HEK293 (cell line): ENCODE results near the gene TRAPPC2L.

Source experiments
- GLIS1 ChIP-seq: fragments of 450-650 bp; formaldehyde crosslinking; IDR thresholded peaks from 2 replicates; pipeline ENCODE4 v1.5.1; 2016; ENCODE audit warnings: missing biosample characterization, missing genetic modification characterization
- KLF10 ChIP-seq: fragments of 450-650 bp; IDR thresholded peaks from 2 replicates; pipeline ENCODE4 v1.5.1; 2018; ENCODE audit warnings: missing biosample characterization, mild to moderate bottlenecking, missing genetic modification characterization
- PATZ1 ChIP-seq: fragments of 450-650 bp; formaldehyde crosslinking; IDR thresholded peaks from 2 replicates; pipeline ENCODE4 v1.5.1; 2016; ENCODE audit warnings: missing biosample characterization, missing genetic modification characterization
- PRDM4 ChIP-seq: fragments of 450-650 bp; formaldehyde crosslinking; IDR thresholded peaks from 2 replicates; pipeline ENCODE4 v1.5.1; 2017; ENCODE audit warnings: missing biosample characterization, missing genetic modification characterization
- SP7 ChIP-seq: fragments of 450-650 bp; formaldehyde crosslinking; IDR thresholded peaks from 2 replicates; pipeline ENCODE4 v1.5.1; 2016; ENCODE audit warnings: missing biosample characterization, missing genetic modification characterization
- ZBTB10 ChIP-seq: fragments of 450-650 bp; formaldehyde crosslinking; IDR thresholded peaks from 2 replicates; pipeline ENCODE4 v1.5.1; 2016; ENCODE audit warnings: missing biosample characterization, missing genetic modification characterization
- ZBTB8A ChIP-seq: fragments of 450-650 bp; formaldehyde crosslinking; IDR thresholded peaks from 2 replicates; pipeline ENCODE4 v1.5.1; 2016; ENCODE audit warnings: missing biosample characterization, missing genetic modification characterization
- ZFP41 ChIP-seq: fragments of 450-650 bp; formaldehyde crosslinking; IDR thresholded peaks from 2 replicates; pipeline ENCODE4 v1.5.1; 2016; ENCODE audit warnings: missing biosample characterization, missing genetic modification characterization, borderline replicate concordance
- ZNF138 ChIP-seq: fragments of 450-650 bp; formaldehyde crosslinking; IDR thresholded peaks from 2 replicates; pipeline ENCODE4 v1.5.1; 2016; ENCODE audit warnings: missing biosample characterization, missing genetic modification characterization, borderline replicate concordance
- ZNF239 ChIP-seq: fragments of 450-650 bp; formaldehyde crosslinking; IDR thresholded peaks from 2 replicates; pipeline ENCODE4 v1.5.1; 2016; ENCODE audit warnings: missing biosample characterization, missing genetic modification characterization
- ZNF24 ChIP-seq: fragments of 450-650 bp; formaldehyde crosslinking; IDR thresholded peaks from 2 replicates; pipeline ENCODE4 v1.5.1; 2016; ENCODE audit warnings: missing biosample characterization, missing genetic modification characterization
- ZNF292 ChIP-seq: fragments of 450-650 bp; formaldehyde crosslinking; IDR thresholded peaks from 2 replicates; pipeline ENCODE4 v1.5.1; 2016; ENCODE audit warnings: low read depth, missing biosample characterization, missing genetic modification characterization, borderline replicate concordance
- ZNF335 ChIP-seq: fragments of 450-650 bp; formaldehyde crosslinking; conservative IDR thresholded peaks from 2 replicates; pipeline ENCODE4 v1.5.1; 2016; ENCODE audit warnings: missing biosample characterization, missing genetic modification characterization
- ZNF391 ChIP-seq: fragments of 450-650 bp; formaldehyde crosslinking; IDR thresholded peaks from 2 replicates; pipeline ENCODE4 v1.5.1; 2016; ENCODE audit warnings: low read depth, missing biosample characterization, missing genetic modification characterization, borderline replicate concordance
- ZNF501 ChIP-seq: fragments of 450-650 bp; formaldehyde crosslinking; IDR thresholded peaks from 2 replicates; pipeline ENCODE4 v1.5.1; 2016; ENCODE audit warnings: missing biosample characterization, missing genetic modification characterization
- ZNF530 ChIP-seq: fragments of 450-650 bp; formaldehyde crosslinking; IDR thresholded peaks from 2 replicates; pipeline ENCODE4 v1.5.1; 2016; ENCODE audit warnings: low read depth, missing biosample characterization, missing genetic modification characterization
- ZNF626 ChIP-seq: fragments of 450-650 bp; sonication (Bioruptor Pico); formaldehyde crosslinking; IDR thresholded peaks from 2 replicates; pipeline ENCODE4 v1.5.1; 2018; ENCODE audit warnings: missing biosample characterization, missing genetic modification characterization, inconsistent platforms
- ZNF777 ChIP-seq: fragments of 450-650 bp; formaldehyde crosslinking; IDR thresholded peaks from 2 replicates; pipeline ENCODE4 v1.5.1; 2017; ENCODE audit warnings: missing biosample characterization, missing genetic modification characterization, borderline replicate concordance
- ZNF843 ChIP-seq: fragments of 450-650 bp; formaldehyde crosslinking; IDR thresholded peaks from 2 replicates; pipeline ENCODE4 v1.5.1; 2016; ENCODE audit warnings: missing biosample characterization, missing genetic modification characterization
- ZXDB ChIP-seq: fragments of 450-650 bp; formaldehyde crosslinking; IDR thresholded peaks from 2 replicates; pipeline ENCODE4 v1.5.1; 2016; ENCODE audit warnings: missing biosample characterization, missing genetic modification characterization
- TF ChIP-seq, protein P1 (sequence below): fragments of 450-650 bp; formaldehyde crosslinking; IDR thresholded peaks from 2 replicates; pipeline ENCODE4 v1.5.1; 2016; ENCODE audit warnings: missing biosample characterization, missing genetic modification characterization
- TF ChIP-seq, protein P2 (sequence below): fragments of 450-650 bp; formaldehyde crosslinking; IDR thresholded peaks from 2 replicates; pipeline ENCODE4 v1.5.1; 2016; ENCODE audit warnings: missing biosample characterization, missing genetic modification characterization
- TF ChIP-seq, protein P3 (sequence below): fragments of 450-650 bp; formaldehyde crosslinking; optimal IDR thresholded peaks from 2 replicates; pipeline ENCODE3; 2016; ENCODE audit warnings: missing biosample characterization, mild to moderate bottlenecking, missing genetic modification characterization

Gene TRAPPC2L

GRCh38 chr16:88856828-88857727, at the start of gene TRAPPC2L, which contains the start of gene GALNS (continued):
- TF ChIP-seq ZNF292 (tag by site-specific recombination) (no peak), ZNF501 (tag by site-specific recombination) (no peak), ZNF777 (peak; percentile 52; the same call in 1 of the 2 replicates), KLF10 (tag by site-specific recombination) (peak; percentile 93), ZNF138 (tag by site-specific recombination) (0 out of 2 replicates have a peak, but pooled peaks have one; percentile 3), PRDM4 (tag by site-specific recombination) (0 out of 2 replicates have a peak, but pooled peaks have one; percentile 28), ZNF530 (no peak), GLIS1 (tag by site-specific recombination) (peak; percentile 34; the same call in 1 of the 2 replicates), ZNF24 (0 out of 2 replicates have a peak, but pooled peaks have one; percentile 51), ZNF335 (tag by site-specific recombination) (peak; percentile 80), ZXDB (tag by site-specific recombination) (peak; percentile 60), ZBTB10 (tag by site-specific recombination) (0 out of 2 replicates have a peak, but pooled peaks have one; percentile 20), ZFP41 (tag by site-specific recombination) (no peak), ZNF626 (tag by site-specific recombination) (no peak), SP7 (tag by site-specific recombination) (peak; percentile 46; the same call in 1 of the 2 replicates), ZNF391 (tag by site-specific recombination) (peak; percentile 42; the same call in 1 of the 2 replicates), ZNF843 (tag by site-specific recombination) (peak; percentile 30; the same call in 1 of the 2 replicates), ZNF239 (tag by site-specific recombination) (no peak), ZBTB8A (tag by site-specific recombination) (0 out of 2 replicates have a peak, but pooled peaks have one; percentile 19), PATZ1 (0 out of 2 replicates have a peak, but pooled peaks have one; percentile 23)
- TF ChIP-seq, protein P1, sequence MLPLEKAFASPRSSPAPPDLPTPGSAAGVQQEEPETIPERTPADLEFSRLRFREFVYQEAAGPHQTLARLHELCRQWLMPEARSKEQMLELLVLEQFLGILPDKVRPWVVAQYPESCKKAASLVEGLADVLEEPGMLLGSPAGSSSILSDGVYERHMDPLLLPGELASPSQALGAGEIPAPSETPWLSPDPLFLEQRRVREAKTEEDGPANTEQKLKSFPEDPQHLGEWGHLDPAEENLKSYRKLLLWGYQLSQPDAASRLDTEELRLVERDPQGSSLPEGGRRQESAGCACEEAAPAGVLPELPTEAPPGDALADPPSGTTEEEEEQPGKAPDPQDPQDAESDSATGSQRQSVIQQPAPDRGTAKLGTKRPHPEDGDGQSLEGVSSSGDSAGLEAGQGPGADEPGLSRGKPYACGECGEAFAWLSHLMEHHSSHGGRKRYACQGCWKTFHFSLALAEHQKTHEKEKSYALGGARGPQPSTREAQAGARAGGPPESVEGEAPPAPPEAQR (tag by site-specific recombination), result no peak
- TF ChIP-seq, protein P2, sequence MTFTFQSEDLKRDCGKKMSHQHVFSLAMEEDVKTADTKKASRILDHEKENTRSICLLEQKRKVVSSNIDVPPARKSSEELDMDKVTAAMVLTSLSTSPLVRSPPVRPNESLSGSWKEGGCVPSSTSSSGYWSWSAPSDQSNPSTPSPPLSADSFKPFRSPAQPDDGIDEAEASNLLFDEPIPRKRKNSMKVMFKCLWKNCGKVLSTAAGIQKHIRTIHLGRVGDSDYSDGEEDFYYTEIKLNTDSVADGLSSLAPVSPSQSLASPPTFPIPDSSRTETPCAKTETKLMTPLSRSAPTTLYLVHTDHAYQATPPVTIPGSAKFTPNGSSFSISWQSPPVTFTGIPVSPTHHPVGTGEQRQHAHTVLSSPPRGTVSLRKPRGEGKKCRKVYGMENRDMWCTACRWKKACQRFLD (tag by site-specific recombination), result no peak
- TF ChIP-seq, protein P3, sequence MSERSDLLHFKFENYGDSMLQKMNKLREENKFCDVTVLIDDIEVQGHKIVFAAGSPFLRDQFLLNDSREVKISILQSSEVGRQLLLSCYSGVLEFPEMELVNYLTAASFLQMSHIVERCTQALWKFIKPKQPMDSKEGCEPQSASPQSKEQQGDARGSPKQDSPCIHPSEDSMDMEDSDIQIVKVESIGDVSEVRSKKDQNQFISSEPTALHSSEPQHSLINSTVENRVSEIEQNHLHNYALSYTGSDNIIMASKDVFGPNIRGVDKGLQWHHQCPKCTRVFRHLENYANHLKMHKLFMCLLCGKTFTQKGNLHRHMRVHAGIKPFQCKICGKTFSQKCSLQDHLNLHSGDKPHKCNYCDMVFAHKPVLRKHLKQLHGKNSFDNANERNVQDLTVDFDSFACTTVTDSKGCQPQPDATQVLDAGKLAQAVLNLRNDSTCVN, result peak; percentile 55
